Astrocyte of the cerebellum (primary cell): ENCODE results near the gene LRRC3.

Source experiments
- DNase-seq: peaks from one replicate; pipeline ENCODE4 v3.0.0-alpha.2; 2011; ENCODE audit warnings: low read depth
- H3K4me3 ChIP-seq: 2 replicates; pipeline ENCODE4 v1.5.1; 2011; ENCODE audit warnings: mild to moderate bottlenecking, low read depth, low read length, moderate library complexity
- CTCF ChIP-seq: IDR thresholded peaks from 2 replicates; pipeline ENCODE4 v1.5.1; 2012; ENCODE audit warnings: low read length, low read depth, moderate library complexity, mild to moderate bottlenecking; ENCODE audit errors: missing control alignments
- in situ Hi-C: cut with HindIII; loops from 2 replicates; pipeline ENCODE4 v1.10.0; 2017; ENCODE audit warnings: low sequenced_read_pairs

Gene LRRC3

DNA sequence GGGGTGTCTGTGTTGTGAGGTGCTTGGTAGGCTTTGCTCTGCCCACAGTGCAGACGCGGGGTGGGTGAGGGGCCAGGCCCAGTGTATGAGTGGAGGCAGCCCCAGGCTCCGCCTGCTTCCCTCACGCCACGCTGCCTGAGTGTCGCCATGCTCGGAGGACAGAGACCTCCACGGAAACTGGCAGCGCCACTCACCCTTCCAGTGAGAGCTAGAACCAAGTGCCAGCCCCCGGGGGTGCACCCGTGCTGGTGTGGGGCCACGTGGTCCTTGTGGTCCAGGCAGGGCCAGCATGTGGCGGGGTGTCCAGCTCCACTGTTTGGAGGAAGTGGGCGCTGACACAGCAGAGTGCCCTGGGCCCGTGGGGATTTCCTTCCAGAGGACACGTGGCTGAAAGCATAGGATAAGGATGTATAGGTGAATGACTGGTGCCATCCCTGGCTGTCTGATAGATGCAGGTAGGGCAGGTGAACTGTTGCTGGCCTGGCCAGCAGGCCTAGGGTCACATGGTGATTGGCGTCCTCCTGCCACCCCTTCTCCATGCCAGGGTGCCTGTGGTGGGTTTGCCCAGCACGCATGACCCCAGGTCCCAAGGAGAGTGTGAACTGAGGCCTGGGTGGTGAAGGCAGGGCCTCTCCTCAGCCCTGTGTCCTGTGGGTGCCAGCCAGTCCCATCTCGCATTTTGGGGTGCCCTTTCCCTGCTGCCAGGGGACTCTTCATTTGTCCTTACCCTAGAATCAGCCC is 3.8 kb downstream of the LRRC3 start:
- TF ChIP-seq CTCF: no peak
- in situ Hi-C loops: no loop called here
- no peak overlapping the region for H3K4me3 ChIP-seq
- no peak for DNase-seq

- DNase-seq: no peak
- no peak for TF ChIP-seq CTCF
- H3K4me3 ChIP-seq: no peak overlapping the region
- in situ Hi-C loops: no loop called here
Measured at GRCh38 chr21:44459712-44460440, 4.6 kb downstream of the LRRC3 start.

DNA sequence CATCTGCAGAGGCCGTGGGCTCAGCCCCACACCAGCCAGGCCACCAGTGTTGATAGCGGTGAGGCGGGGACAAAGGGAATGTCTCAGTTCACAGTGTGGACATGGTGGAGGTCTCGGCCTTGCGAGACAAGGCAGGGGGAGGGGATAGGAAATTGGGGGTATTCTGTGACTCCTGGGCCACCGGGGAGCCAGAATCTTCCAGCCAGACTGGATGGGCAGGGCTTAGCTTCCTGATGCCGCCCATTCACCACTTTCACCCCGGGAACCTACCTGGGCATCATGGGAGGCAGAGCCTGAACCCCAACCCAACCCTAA is 5.1 kb downstream of the LRRC3 start:
- no peak for DNase-seq
- no peak for TF ChIP-seq CTCF
- no peak overlapping the region for H3K4me3 ChIP-seq
- in situ Hi-C loops: no loop called here

DNA sequence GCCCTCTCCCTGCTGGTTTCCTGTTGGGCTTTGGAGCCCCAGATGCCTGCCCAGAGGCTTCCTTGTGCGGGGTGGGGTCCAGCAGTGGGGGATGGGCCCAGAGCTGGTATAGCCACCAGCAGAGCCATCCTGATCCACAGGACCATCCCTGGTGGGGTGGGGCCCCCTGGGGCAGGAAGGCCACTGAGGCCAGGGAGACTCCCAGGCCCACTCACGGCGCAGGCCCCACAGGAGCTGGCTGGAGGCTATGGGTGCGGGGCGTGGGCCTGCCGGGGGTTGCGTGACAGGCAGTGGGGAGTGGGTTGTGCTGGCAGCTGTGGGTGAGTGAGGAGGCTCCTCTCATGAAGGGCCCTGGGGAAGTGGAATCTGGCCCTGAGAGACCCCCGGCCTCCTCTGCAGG is 5.7 kb downstream of the LRRC3 start:
- in situ Hi-C loops: no loop called here
- no peak for TF ChIP-seq CTCF
- no peak for DNase-seq
- H3K4me3 ChIP-seq: no peak overlapping the region

- in situ Hi-C loops: no loop called here
- DNase-seq: no peak
- no peak overlapping the region for H3K4me3 ChIP-seq
Measured at GRCh38 chr21:44461464-44462001, 6.2 kb downstream of the LRRC3 start.

More at GRCh38 chr21:44461464-44462001, 6.2 kb downstream of the LRRC3 start:
- no peak for TF ChIP-seq CTCF
